K562 (cell line): ENCODE results near the gene LACTB. TPM values are rescaled to one million over a fixed set of nuclear protein-coding genes. Genes with fewer than 3 reads are reported as not detected.

Experiments
- BCOR ChIP-seq: fragments of 450-650 bp; IDR thresholded peaks from 2 replicates; pipeline ENCODE4 v1.6.1; 2016
- BHLHE40 ChIP-seq: IDR thresholded peaks from 2 replicates; pipeline ENCODE4 v1.6.1; 2011; ENCODE audit warnings: low read length, improper control_type of control experiment
- BRF1 ChIP-seq: IDR thresholded peaks from 3 replicates; pipeline ENCODE4 v1.6.1; 2011; ENCODE audit warnings: borderline replicate concordance, mild to moderate bottlenecking; ENCODE audit not compliant: insufficient read length; ENCODE audit errors: extremely low read depth
- CBFB ChIP-seq: sonication (generic); formaldehyde crosslinking; IDR thresholded peaks from 2 replicates; pipeline ENCODE4 v1.4.0; 2020; ENCODE audit warnings: mild to moderate bottlenecking, missing genetic modification reagents
- CXXC5 ChIP-seq: fragments of 250-450 bp; sonication (Bioruptor Pico); IDR thresholded peaks from 2 replicates; pipeline ENCODE4 v1.8.0; 2022; ENCODE audit warnings: inconsistent platforms, mild to moderate bottlenecking, moderate library complexity
- EGR1 ChIP-seq: fragments of 450-650 bp; conservative IDR thresholded peaks from 2 replicates; pipeline ENCODE4 v1.6.1; 2017; ENCODE audit warnings: mild to moderate bottlenecking
- EHMT2 ChIP-seq: fragments of 450-650 bp; IDR thresholded peaks from 2 replicates; pipeline ENCODE4 v1.6.1; 2018; ENCODE audit warnings: antibody characterized with exemption
- ETV5 ChIP-seq: sonication (generic); formaldehyde crosslinking; IDR thresholded peaks from 2 replicates; pipeline ENCODE4 v1.4.0; 2020; ENCODE audit warnings: low read depth, mild to moderate bottlenecking, missing genetic modification reagents
- MXI1 ChIP-seq: IDR thresholded peaks from 2 replicates; pipeline ENCODE4 v1.6.1; 2011; ENCODE audit warnings: low read depth, mild to moderate bottlenecking, improper control_type of control experiment, low read length
- POLR2G ChIP-seq: fragments of 200-400 bp; formaldehyde crosslinking; IDR thresholded peaks from 2 replicates; pipeline ENCODE4 v1.6.1; 2017; ENCODE audit warnings: low read depth, mild to moderate bottlenecking, antibody characterized with exemption, low read length, moderate library complexity
- RBM25 ChIP-seq: fragments of 200-400 bp; formaldehyde crosslinking; IDR thresholded peaks from 2 replicates; pipeline ENCODE4 v1.6.1; 2018; ENCODE audit warnings: low read length, low read depth, moderate library complexity; ENCODE audit not compliant: severe bottlenecking
- TAF1 ChIP-seq: IDR thresholded peaks from 2 replicates; pipeline ENCODE4 v1.6.1; 2011; ENCODE audit warnings: mild to moderate bottlenecking, low read length, moderate library complexity; ENCODE audit not compliant: insufficient read depth, control insufficient read depth, severe bottlenecking; ENCODE audit errors: extremely low read depth
- TEAD2 ChIP-seq: fragments of 450-650 bp; IDR thresholded peaks from 2 replicates; pipeline ENCODE4 v1.6.1; 2016; ENCODE audit warnings: missing genetic modification characterization, control low read depth, missing compliant biosample characterization
- UBTF ChIP-seq, 2 experiments: IDR thresholded peaks; 2 replicates each; pipeline ENCODE4 v1.6.1; 2012; ENCODE audit warnings: improper control_type of control experiment in 2 of 2, low read depth in 2 of 2, low read length in 2 of 2, borderline replicate concordance in 1 of 2
- ZBED1 ChIP-seq: IDR thresholded peaks from 2 replicates; pipeline ENCODE4 v1.6.1; 2014
- ZBTB26 ChIP-seq: fragments of 450-650 bp; formaldehyde crosslinking; IDR thresholded peaks from 2 replicates; pipeline ENCODE4 v1.4.0; 2022; ENCODE audit warnings: missing genetic modification characterization
- ZBTB43 ChIP-seq: sonication (generic); formaldehyde crosslinking; IDR thresholded peaks from 2 replicates; pipeline ENCODE4 v1.8.0; 2023; ENCODE audit warnings: mild to moderate bottlenecking, missing genetic modification reagents
- ZFPM2 ChIP-seq: fragments of 250-450 bp; sonication (Bioruptor Pico); IDR thresholded peaks from 2 replicates; pipeline ENCODE4 v1.5.1; 2022; ENCODE audit warnings: mild to moderate bottlenecking
- ZNF511 ChIP-seq: sonication (generic); formaldehyde crosslinking; IDR thresholded peaks from 2 replicates; pipeline ENCODE4 v1.8.0; 2022; ENCODE audit warnings: mild to moderate bottlenecking, missing genetic modification reagents
- polyA plus RNA-seq, 8 experiments: library from polyadenylated mRNA; depleted of rRNA in 4 of 8; stranded (reverse) in 5 of 8; unstranded in 3 of 8; fragments of >200 nt; fragmentation: Nextera tagmentation in 2 of 8; fragmentation: Illumina TruSeq in 1 of 8; extraction: Ambion mirVana in 2 of 8; extraction: Trizol in 1 of 8; gene quantifications; 2 replicates each; pipeline versions ENCODE4 v1.2.1 to v1.2.3, GENCODE V29; 2011 to 2014; ENCODE audit warnings: inconsistent platforms in 1 of 8, missing spikeins in 1 of 8
- total RNA-seq, 7 experiments: library from RNA; depleted of rRNA in 6 of 7; stranded (reverse); fragments of >200 nt in 6 of 7; fragmentation: Illumina TruSeq in 2 of 7; extraction: Trizol in 2 of 7; gene quantifications; 2 replicates each; pipeline versions ENCODE4 v1.2.1 to v1.2.3, GENCODE V29; 2011 to 2021; ENCODE audit warnings: low replicate concordance in 1 of 7
- TF ChIP-seq, protein P1 (sequence below): fragments of 250-450 bp; sonication (Bioruptor Pico); IDR thresholded peaks from 2 replicates; pipeline ENCODE4 v1.8.0; 2022; ENCODE audit warnings: inconsistent platforms, mild to moderate bottlenecking, moderate library complexity, borderline replicate concordance
- TF ChIP-seq, protein P2 (sequence below): fragments of 250-450 bp; sonication (Bioruptor Pico); IDR thresholded peaks from 2 replicates; pipeline ENCODE4 v1.9.0; 2021; ENCODE audit warnings: mild to moderate bottlenecking

Gene LACTB
- total and polyA plus RNA-seq, 9 of the 15 experiments (the other 6 are each of a cell fraction or from before 2014, with no cell fraction given): 3.1 to 15.5 (median 9.8) TPM

DNA sequence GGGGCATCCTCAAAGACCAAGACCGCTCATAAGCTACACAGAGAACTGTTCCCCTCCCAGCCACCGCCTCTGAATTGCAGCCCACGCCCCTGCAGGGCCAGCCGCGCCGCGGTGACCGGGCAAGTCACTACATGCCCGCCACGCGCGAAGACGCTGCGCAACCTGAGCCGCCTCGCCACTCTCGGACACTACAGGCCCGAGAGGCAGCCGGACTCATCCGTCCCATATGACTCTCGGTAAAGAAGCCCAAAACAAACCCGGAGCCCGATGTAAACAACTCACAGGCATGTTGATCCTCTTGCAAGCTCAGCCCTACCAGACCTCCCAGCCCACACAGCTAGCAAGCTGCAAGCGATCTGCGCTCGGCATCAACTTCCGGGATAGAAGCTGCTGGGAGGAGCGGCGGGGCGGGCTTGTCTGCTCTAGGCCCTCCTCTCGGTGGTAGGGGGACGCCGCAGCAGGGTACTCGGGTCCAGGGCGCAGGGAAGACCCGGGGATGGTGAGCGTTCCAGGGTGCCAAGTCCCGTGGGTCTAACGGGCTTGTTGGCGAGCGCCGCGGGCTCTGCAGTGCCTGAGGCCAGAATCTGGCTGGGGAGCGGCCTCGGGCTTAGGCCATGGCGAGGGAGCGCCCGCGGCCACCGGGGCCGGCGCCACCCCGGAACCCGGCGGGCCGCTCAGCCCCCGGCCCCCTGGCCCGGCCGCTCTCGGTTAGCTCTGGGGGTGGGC, 35.6 kb downstream of the LACTB start, which contains the start of gene RPS27L (continued):
- no peak for TF ChIP-seq ZBTB43
- no peak for TF ChIP-seq RBM25
- TF ChIP-seq, protein P1, sequence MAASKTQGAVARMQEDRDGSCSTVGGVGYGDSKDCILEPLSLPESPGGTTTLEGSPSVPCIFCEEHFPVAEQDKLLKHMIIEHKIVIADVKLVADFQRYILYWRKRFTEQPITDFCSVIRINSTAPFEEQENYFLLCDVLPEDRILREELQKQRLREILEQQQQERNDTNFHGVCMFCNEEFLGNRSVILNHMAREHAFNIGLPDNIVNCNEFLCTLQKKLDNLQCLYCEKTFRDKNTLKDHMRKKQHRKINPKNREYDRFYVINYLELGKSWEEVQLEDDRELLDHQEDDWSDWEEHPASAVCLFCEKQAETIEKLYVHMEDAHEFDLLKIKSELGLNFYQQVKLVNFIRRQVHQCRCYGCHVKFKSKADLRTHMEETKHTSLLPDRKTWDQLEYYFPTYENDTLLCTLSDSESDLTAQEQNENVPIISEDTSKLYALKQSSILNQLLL (CRISPR knock-in tag): no peak
- TF ChIP-seq BRF1: no peak
- TF ChIP-seq ZFPM2 (CRISPR knock-in tag): no peak
- TF ChIP-seq, protein P2, sequence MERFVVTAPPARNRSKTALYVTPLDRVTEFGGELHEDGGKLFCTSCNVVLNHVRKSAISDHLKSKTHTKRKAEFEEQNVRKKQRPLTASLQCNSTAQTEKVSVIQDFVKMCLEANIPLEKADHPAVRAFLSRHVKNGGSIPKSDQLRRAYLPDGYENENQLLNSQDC (CRISPR knock-in tag): peak; percentile 60; the same call in 1 of the 2 replicates
- TF ChIP-seq CBFB (CRISPR knock-in tag): 0 out of 2 replicates have a peak, but pooled peaks have one; percentile 41
- peak; percentile 76 for TF ChIP-seq EGR1
- TF ChIP-seq BCOR: peak; percentile 55
- TF ChIP-seq MXI1: peak; percentile 63; the same call in 1 of the 2 replicates
- TF ChIP-seq TEAD2: no peak
- peak; percentile 98 for TF ChIP-seq POLR2G
- TF ChIP-seq CXXC5 (CRISPR knock-in tag): peak; percentile 65
- TF ChIP-seq TAF1: peak; percentile 99
- TF ChIP-seq BHLHE40: peak; percentile 40; the same call in 1 of the 2 replicates
- TF ChIP-seq ETV5 (CRISPR knock-in tag): peak; percentile 77; the same call in 1 of the 2 replicates
- TF ChIP-seq EHMT2: no peak
- TF ChIP-seq ZNF511: no peak; the same call in 1 of the 2 replicates
- TF ChIP-seq UBTF (IDR thresholded peaks at IDR 0.05; ENCODE audit: borderline replicate concordance in 1 of 2, low read depth in 2 of 2, low read length in 2 of 2): peak; percentile 65 to 71; a peak in 3 of 4 replicates
- no peak for TF ChIP-seq ZBTB26
- TF ChIP-seq ZBED1: 0 out of 2 replicates have a peak, but pooled peaks have one; percentile 23
